ENCODE measurements around the gene FKBP1A.

Gene FKBP1A

GRCh38 chr20:1392693-1393506 lies at the start of gene FKBP1A:
Gene FKBP1A, minus strand, starts transcription at chr20:1393054. Its CDS starts 56 bp downstream, at chr20:1392998.
- peak; percentile 93 for DNase-seq

- DNase-seq = no peak
Measured at GRCh38 chr20:1442304-1442703, 49.5 kb upstream of the FKBP1A start.

GRCh38 chr20:1441133-1441532 lies 48.3 kb upstream of the FKBP1A start:
- no peak for DNase-seq

- peak; percentile 17 for DNase-seq
Measured at GRCh38 chr20:1440024-1440423, 47.2 kb upstream of the FKBP1A start.

GRCh38 chr20:1438361-1438760 lies 45.5 kb upstream of the FKBP1A start:
- no peak for DNase-seq

GRCh38 chr20:1437235-1437904 lies 44.5 kb upstream of the FKBP1A start:
- peak; percentile 83 for DNase-seq

GRCh38 chr20:1436263-1436662 lies 43.4 kb upstream of the FKBP1A start:
- DNase-seq = no peak

- no peak for DNase-seq
Measured at GRCh38 chr20:1435337-1435699, 42.5 kb upstream of the FKBP1A start.

GRCh38 chr20:1434571-1435336 lies 41.9 kb upstream of the FKBP1A start:
- DNase-seq = peak; percentile 25

- DNase-seq = peak; percentile 48
Measured at GRCh38 chr20:1431158-1431557, 38.3 kb upstream of the FKBP1A start.

- no peak for DNase-seq
Measured at GRCh38 chr20:1430004-1430451, 37.2 kb upstream of the FKBP1A start.

- DNase-seq = no peak
Measured at GRCh38 chr20:1429143-1429728, 36.4 kb upstream of the FKBP1A start.

GRCh38 chr20:1427457-1428054 lies 34.7 kb upstream of the FKBP1A start:
- peak; percentile 100 for DNase-seq

- peak; percentile 62 for DNase-seq
Measured at GRCh38 chr20:1426231-1426849, 33.5 kb upstream of the FKBP1A start.

GRCh38 chr20:1424336-1424735 lies 31.5 kb upstream of the FKBP1A start:
- no peak for DNase-seq

- DNase-seq = peak; percentile 63
Measured at GRCh38 chr20:1423625-1424106, 30.8 kb upstream of the FKBP1A start.

GRCh38 chr20:1423206-1423605 lies 30.4 kb upstream of the FKBP1A start:
- no peak for DNase-seq

- no peak for DNase-seq
Measured at GRCh38 chr20:1422753-1423152, 29.9 kb upstream of the FKBP1A start.

GRCh38 chr20:1420066-1420465 lies 27.2 kb upstream of the FKBP1A start:
- no peak for DNase-seq

GRCh38 chr20:1418350-1418749 lies 25.5 kb upstream of the FKBP1A start:
- no peak for DNase-seq

- DNase-seq = no peak
Measured at GRCh38 chr20:1417790-1418189, 24.9 kb upstream of the FKBP1A start.

- no peak for DNase-seq
Measured at GRCh38 chr20:1417273-1417672, 24.4 kb upstream of the FKBP1A start.

Data from NCI-H146 (cell line).